NCI-H226 (cell line): Measurements from ENCODE around the gene RBM26.

Experiments
- DNase-seq: peaks from one replicate; pipeline ENCODE4 v3.0.0-alpha.2; 2015

RBM26 gene, protein sequence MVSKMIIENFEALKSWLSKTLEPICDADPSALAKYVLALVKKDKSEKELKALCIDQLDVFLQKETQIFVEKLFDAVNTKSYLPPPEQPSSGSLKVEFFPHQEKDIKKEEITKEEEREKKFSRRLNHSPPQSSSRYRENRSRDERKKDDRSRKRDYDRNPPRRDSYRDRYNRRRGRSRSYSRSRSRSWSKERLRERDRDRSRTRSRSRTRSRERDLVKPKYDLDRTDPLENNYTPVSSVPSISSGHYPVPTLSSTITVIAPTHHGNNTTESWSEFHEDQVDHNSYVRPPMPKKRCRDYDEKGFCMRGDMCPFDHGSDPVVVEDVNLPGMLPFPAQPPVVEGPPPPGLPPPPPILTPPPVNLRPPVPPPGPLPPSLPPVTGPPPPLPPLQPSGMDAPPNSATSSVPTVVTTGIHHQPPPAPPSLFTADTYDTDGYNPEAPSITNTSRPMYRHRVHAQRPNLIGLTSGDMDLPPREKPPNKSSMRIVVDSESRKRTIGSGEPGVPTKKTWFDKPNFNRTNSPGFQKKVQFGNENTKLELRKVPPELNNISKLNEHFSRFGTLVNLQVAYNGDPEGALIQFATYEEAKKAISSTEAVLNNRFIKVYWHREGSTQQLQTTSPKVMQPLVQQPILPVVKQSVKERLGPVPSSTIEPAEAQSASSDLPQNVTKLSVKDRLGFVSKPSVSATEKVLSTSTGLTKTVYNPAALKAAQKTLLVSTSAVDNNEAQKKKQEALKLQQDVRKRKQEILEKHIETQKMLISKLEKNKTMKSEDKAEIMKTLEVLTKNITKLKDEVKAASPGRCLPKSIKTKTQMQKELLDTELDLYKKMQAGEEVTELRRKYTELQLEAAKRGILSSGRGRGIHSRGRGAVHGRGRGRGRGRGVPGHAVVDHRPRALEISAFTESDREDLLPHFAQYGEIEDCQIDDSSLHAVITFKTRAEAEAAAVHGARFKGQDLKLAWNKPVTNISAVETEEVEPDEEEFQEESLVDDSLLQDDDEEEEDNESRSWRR

DNA sequence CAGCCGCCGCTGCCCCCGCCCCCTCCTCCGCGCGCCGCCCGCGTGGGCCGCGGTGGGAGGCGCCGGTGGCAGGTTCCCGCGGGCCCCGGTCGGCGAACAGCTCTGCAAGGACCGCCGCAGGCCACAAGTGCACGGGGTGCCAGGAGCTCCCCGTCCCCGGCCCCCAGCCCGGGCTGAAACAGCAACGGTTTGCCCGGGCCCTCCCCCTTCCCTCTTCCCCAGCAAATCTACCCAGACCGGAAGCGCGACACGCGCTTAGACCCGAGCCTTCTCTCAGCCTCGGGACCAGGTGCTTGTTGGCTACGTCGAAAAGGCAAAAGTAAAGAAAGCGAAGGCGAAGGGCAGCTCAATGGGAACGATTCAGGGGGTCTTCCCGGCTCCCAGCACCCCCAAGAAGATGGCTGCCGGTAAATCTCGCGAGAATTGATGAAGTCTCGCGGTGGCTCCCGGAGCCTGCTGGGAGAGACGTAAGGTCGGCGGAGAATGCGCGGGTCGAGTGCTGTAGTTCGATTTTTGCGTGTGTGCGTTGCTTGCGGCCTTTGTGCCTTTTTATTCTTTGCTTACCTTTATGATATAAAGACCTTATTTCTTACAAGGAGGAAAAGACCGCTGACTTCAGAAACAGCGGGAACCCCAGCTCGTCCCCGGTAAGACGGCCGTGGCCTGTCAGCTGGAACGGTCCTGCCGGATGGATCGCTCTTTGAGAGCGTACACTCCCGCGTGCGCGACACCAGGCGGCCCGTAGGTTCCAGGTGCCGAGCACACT, at the start of gene RBM26:
Gene RBM26 (minus strand): TSS at position 425 of the 766 bp plus-strand sequence. CDS start 481 bp downstream, outside the sequence.
- DNase-seq: peak; percentile 90

DNA sequence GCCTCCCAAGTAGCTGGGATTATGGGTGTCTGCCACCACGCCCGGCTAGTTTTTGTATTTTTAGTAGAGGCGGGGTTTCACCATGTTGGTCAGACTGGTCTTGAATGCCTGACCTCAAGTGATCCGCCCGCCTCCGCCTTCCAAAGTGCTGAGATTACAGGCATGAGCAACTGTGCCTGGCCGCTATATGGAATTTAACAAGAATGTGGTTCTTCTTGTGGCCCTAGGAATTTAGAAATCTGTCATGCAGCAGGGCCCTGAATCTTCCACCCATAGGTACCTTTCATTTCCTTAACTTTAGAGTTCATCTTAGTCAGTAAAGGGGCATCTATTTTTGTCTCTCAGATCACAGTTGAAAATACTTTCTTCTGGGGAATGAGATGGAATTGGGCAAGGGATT, 49.3 kb upstream of the RBM26 start:
- DNase-seq: peak; percentile 38

DNA sequence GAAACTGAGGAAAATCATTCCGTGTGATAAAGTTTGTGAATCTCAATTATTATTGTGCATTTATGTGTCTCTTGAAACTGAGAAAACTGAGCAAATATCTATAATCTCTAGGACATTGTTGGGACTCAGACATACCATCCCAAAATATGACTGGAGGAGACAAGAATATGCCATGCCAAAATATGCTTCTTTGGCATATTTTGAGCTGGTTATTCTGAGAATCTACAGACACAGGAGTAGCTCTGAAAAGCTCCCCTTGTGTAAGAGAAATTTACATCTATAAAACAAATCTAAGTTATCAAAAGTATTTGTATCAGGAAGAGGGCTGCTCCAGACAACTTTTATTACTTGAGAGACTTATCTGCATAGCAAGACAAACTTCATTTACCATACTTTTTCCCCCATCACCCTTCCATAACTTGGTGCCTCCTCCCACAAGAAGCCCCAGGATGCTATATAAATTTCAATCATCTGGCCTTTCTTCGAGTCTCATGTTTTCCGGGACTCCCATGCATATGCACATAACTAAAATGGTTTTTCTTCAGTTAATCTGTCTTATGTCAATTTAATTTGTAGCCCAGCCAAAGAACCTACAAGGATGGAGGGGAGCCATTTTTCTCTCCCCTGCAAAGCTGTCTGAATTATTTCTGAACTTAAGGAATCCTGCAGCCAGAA, 46.3 kb upstream of the RBM26 start:
- no peak for DNase-seq

DNA sequence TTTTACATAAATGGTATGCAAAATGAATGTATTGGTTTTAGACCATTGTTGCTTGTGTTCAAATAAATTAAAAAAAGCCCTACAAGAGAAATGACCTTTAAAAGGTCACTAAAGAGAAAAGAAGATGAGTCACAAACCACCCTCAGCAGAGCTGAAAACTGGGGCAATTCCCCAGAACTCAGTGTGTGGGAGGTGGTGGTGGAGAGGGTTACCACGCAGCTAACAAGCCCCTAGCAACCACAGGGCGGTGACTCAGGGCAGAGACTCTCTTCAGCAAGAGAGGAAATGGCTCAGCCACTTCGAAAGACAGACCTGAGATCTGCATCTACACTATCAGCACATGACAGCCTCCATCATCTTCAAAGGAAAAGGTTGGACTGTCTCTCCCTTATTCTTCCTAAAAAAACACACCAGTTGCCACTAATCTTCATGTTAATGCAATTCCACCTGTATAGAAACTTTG, 45.5 kb upstream of the RBM26 start:
- DNase-seq: peak; percentile 92

DNA sequence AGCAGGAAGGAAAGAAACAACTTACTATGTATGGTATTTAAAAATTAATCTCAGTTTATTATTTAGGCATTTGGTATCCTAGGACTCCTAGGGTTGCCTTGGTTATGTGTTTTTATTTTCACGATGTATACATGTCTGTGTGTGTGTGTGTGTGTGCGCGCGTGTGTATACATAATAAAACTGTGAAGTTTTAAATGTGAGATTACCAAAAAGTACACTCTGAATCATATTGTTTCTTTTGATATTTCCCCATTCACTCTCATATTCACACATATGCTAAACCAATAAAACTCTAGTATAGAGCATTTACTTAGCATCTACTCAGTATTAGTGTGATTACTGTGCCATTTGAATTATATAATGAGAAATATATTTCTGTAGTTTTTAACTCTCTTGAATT, 44.1 kb upstream of the RBM26 start:
- no peak for DNase-seq

DNA sequence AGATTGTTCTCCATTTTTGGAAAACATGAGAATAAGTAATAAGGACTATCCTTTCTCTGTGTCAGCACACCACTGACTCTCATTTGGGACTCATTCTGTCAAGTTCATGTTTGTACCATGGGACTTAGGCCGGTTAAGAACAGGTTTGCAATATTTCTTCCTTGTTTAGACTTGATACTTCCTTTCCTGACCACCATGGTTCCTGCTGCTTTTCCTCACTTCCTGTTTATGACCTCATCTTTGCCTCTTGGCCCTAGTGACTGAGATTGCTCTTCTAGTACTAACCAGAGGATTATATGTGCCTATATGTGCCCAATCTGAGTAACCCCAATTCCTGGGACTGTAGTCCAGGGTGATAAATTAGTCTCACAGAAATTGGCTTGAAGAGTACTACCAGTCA, 42.4 kb upstream of the RBM26 start:
- DNase-seq: peak; percentile 12

DNA sequence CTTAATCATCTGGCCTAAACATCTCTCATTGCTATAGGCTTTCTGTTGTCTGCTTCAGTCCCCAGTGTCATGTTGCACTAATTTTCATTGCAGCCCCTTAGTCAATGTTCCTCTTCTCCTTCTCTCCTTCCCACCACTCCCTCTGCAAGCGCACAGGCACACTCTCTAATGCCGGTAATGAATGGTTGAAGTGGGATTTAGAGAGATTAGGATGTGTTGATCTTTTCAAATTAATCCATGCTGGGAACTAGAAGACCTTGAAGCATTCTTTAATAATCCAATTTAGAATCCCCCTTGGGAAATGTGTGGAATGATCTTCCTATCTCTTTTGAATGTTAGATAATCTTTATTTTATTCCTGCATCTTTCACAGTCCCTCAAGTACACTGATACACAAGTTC, 41.7 kb upstream of the RBM26 start:
- no peak for DNase-seq

DNA sequence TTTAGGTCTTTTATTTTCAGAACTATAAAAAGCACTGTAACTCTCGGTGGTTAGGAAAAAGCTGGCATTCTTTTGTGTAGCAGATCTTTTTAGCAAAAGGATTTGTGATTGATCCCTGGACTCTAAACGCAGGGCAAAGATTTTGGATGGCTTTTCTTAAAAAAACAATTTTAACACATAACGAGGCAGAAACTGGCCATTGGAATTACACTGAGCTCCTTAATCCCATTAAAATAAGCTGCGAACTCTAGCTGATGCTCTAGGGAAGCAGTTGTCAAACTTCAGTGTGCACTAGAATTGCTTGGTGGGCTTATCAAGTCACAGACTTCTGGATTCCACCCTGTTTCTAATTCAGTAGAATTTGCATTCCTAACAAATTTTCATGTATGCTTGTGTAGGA, 41.1 kb upstream of the RBM26 start:
- DNase-seq: no peak

DNA sequence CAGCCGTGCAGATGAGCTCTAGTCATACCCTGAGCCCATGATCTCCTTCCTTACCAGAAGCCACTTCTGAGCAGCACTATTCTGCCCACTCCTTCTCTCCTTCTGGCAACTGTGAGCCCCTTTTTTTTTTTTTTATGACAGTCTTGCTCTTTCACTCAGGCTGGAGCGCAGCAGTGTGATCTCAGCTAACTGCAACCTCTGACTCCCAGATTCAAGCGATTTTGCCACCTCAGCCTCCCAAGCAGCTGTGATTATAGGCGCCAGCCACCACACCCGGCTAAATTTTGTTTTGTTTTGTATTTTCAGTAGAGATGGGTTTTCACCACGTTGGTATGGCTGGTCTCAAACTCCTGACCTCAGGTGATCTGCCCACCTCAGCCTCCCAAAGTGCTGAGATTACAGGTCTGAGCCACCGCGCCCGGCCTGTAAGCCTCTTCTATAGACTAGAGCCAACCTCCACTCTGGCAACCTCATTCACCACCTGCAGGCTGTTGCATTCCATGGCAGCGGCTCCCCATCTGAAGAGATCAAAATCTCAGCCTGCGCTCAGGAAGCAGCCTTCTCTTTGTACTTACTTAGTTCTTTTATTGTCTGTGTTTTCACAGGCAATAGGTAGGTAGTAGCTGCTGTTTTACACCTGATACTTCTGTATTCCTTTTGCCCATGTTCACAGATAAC, 40.1 kb upstream of the RBM26 start:
- no peak for DNase-seq

DNA sequence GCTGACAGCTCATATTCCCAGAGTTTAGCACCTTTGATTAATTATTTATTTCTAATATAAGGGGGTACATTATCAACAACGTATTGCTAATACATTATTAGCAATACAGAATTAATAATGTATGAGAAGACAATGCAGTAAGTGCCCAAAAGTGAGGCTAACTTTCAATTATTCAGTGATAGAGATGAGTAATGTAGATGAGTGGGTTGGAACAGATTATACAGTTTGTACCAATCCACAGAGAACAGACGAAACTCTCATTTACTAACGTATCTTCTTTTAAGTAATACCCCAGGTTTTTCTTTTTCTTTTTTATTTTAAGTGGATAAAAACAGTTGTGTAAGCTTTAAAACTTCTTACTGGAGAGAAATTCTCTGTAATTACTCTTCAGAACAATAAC, 36.7 kb upstream of the RBM26 start:
- no peak for DNase-seq

DNA sequence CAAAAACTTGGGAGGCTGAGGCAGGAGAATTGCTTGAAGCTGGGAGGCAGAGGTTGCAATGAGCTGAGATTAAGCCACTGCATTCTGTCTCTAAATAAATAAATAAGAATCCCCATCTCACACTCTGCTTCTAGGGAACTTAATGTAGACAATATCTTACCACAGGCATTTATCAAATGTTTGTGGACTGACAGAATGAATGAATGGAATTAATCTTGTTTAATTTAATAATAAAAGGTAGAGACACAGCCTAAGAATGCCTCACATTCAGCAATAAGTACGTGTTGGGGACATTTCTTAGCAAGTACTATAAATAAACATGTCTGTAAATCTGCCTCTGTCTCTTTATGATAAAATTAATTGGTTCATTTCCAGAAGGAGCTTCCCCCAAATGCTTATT, 36.2 kb upstream of the RBM26 start:
- no peak for DNase-seq

DNA sequence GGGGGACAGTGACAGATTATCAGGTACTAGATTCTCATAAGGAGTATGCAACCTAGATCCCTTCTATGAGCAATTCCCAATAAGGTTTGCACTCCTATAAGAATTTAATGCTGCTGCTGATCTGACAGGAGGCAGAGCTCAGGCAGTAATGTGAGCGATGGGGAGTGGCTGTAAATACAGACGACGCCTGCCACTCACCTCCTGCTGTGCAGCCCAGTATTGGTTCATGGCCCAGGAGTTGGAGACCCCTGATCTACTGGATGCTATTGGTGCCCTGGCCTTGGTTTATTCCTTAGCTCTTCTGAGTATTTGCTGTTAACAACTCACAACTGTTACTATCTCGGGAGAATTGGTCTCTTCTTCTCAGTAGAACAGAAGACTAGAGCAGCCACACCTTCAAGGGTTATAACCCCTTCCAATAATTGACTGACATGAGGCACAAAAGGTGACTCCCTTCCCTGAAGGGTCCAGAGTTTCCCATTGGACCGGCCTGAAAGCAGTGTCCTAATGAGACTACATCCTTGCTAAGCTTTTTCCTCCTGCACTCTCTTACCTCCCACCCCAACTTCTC, 35.0 kb upstream of the RBM26 start:
- DNase-seq: no peak

DNA sequence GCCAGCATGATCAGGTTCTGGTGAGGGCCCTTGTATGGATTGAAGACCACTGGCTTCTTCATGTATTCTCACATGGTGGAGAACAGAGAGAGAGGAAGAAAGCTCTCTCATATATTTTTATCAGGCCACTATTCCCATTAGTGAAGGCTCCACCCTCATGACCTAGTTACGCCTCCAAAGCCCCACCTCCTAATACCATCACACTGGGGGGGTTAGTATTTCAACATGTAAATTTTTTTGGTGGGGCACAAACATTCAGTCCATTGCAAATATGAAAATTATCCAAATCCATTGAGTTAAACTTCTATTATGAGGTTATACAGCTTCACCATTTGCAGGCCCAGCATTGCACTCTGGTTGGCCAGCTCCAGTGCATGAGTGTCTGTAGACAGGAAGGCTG, 33.2 kb upstream of the RBM26 start:
- DNase-seq: no peak

DNA sequence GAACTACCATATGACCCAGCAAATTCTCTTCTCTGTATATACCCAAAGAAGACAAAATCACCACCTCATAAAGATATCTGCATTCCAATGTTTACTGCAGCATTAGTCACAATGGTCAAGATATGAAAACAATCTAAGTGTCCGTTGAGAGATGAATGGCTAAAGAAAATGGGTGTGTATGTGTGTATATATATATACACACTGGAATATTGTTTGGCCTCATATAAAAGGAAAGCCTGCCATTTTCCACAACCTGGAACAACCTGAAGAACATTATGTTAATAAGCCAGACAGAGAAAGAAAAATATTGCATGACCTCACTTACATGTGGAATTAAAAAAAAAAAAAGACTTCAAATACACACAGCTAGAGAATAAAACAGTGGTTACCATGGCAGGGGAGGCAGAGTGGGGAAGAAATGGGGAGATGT, 29.5 kb upstream of the RBM26 start:
- peak; percentile 85 for DNase-seq

DNA sequence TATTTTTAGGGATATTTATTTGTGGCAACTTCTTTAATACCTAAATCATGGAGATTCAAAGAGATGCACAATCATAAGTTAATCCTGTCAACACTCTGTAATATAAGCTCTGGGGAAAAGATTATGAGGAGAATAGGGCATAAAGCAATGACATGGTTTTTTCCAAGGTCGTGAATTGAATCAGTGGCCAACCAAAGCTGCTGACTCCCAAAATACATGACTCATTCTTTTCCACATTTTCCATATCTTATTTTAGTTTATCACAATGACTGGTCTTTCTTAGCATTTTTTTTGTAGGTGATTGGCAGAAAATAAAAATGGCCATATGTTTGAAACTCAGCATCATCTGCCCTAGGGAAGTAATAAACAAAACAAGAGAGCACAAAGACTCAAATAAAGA, 28.5 kb upstream of the RBM26 start:
- DNase-seq: peak; percentile 68

DNA sequence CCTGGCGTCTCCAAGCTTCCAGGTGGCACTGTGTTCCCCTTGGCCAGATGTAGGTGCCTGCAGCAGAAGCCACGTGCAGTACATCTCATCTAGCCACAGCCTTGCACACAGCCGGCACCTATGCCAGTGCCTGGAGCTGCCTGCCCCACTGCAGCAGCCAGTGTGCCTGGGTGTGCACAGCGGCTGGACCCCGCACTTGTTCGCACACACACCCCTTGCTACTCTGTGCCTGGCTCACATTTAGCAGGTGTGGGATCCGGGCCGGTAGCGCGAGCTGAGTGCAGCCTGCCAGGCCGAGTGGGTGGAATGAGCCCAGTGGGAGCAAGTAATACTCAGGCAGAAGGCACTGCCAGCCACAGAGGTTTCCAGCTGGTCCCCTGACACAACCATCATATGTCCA, 26.9 kb upstream of the RBM26 start:
- DNase-seq: no peak

DNA sequence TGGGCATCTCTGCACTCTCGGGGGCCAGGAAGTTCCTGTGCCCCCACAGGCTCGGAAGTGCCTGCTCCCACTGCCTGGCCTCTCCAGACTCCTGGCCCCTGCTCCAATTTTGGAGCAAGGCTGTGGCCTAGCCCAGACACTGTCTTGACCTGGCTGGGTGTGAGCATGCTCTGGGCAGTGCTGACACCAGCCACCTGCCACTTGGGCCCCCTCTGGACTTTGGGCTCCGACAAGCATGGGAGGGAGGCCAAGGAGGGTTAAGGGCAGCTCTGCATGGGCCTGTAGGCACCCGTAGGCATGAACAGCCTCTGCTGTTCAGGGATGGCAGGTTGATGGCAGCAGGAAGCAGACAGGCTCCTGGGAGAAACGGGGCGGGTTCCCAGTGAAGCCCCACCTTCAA, 26.0 kb upstream of the RBM26 start:
- no peak for DNase-seq

DNA sequence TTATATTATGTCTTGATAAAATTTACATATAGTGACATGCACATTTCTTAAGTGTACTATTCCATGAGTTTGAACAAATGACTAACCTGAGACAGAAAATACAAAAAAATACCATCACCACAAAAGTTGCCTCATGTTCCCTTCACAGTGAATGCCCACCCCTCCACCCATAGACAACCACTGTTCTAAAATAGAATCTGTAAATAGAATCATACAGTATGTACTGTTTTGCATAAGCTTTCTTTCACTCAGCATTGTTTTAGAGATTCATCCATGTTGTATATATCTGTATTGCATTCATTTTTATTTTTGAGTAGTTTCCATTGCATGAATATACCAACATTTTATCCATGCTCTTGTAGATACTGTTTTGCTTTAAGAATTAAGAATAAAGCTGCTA, 23.3 kb upstream of the RBM26 start:
- no peak for DNase-seq

DNA sequence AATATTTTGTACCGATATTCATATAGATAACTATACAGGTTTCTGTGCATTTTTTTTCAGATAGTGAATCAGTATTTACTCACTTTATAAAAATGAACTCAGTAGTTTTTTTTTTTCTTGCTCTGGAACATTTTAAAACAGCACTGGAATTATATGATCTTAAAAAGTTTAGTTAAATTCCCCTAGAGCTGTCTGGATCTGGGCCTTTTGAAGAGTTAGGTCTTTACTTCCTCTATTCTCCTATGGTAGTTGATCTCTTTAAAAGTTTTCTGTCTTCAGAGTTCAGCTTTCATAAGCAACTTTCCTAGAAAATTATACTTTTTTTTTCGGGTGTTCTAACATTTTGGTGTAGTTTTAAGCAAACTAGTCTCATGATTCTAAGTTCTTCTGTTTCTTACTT, 21.8 kb upstream of the RBM26 start:
- no peak for DNase-seq

DNA sequence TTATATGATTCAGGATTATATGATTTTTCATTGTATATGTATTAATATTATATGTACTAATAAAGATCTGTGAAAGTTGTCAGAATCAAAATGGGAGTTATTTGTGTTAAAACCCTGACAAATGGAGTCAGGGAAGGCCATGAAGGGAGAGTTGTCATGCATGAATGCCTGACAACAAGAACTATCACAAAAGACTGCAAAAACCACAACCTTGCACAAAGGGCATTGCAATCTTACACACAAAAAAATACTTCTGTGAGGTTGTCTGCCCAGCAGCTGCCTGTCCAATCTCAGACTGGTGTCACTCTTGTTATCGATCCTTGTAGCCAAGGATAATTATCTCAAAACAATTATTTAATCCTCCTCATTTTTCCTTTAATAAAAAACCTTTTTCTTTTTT, 21.2 kb upstream of the RBM26 start:
- no peak for DNase-seq
